Measurements from ENCODE around the gene PI16.
"Not testable (repeated sequence)": the region's sequence is repeated elsewhere in the genome, so short reads cannot be mapped to it uniquely, and the experiment has no call there.

Gene PI16

DNA sequence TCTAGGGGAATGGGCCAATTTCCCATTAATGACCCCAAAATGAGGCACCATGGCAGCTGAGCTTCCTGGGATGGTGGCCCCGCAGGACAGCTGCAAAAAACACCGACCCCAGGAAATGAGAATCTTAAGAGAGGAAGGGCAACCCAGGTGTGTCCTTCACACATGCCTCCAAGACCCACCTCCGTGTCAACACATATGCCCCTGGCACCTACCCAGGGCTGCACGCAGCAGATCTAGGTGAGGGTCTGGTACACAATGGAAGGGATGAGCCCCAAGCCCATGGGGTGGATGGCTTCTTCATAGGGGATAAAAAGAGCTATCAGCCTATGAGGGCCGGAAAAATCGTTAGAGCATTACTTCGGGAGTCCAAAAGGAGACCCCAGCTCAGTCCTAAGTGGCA lies 22.0 kb downstream of the PI16 start:
- no peak for DNase-seq

- DNase-seq = no peak
These were observed 22.4 kb downstream of the PI16 start for GRCh38 chr6:36976931-36977330.

GRCh38 chr6:36977470-36977941 lies 23.0 kb downstream of the PI16 start:
- no peak for DNase-seq

- DNase-seq = no peak
These were observed 24.1 kb downstream of the PI16 start for GRCh38 chr6:36978421-36979346.

GRCh38 chr6:36979347-36979742 lies 24.8 kb downstream of the PI16 start:
- no peak for DNase-seq

- no peak for DNase-seq
These were observed 25.6 kb downstream of the PI16 start for GRCh38 chr6:36980129-36980528.

GRCh38 chr6:36980876-36981619 lies 26.5 kb downstream of the PI16 start:
- no peak for DNase-seq

- no peak for DNase-seq
These were observed 29.0 kb downstream of the PI16 start for GRCh38 chr6:36983538-36983937.

DNA sequence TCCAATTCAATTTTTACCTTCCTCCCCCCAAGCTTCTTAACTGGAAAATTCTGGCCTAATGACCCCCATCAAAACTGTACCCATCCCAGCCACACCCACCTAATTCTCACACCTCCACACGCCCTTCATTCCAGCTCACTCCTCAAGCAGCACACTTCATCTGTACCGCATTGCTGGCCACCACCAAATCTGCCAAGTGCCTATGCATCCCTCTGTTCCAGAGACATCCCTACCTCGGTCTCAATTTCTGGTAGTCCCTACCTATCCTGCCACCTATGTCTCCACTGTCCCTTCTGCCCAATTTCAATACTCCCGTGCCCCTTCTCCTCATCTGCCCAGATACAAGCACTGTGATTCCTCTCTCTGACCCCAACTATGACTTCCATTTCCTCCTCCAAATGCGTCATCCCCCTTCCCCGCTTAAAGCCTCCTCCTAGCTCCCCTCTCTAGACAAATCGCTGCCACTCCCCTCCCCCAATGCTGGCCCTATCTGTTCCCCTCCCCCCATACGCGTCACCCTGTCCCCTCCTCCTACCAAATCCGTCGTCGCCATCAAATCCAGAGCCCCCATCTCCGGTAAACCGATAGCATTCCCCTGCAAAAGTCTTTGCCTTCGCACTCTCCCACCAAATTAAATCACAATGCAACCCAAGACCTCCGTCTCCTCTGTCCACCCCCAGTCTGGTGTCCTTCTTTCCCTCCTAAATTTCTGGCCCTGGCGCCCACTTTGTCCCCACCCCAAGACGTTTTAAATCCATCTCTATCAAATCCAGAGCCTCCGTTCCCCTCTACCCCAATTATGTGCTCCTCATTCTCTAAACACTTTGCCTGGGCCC lies 30.3 kb downstream of the PI16 start:
- peak; percentile 52 for DNase-seq

- DNase-seq = no peak
These were observed 30.9 kb downstream of the PI16 start for GRCh38 chr6:36985417-36985807.

GRCh38 chr6:36985808-36986703 lies 31.5 kb downstream of the PI16 start, which contains the start of gene MTCH1:
TSS of gene MTCH1 (minus strand) at chr6:36986196. CDS start at chr6:36986173, 23 bp downstream.
- peak; percentile 76 for DNase-seq

DNA sequence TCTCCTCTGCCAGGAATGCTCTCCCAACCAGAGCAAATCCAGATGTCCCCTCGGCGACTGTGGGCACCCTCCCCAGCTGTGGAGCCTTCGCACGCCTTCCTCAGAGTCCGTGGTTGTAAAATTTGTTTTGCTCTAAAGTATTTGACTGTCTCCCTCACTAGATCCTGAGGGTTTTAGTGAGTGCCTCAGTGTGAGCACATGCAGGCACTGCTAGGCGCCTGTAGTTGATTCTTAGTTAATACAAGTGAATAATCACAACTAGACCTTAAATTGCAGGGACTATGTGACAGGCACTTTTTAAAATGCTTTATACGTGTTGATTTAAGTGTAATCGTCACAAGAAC lies 32.1 kb downstream of the PI16 start:
- no peak for DNase-seq

DNA sequence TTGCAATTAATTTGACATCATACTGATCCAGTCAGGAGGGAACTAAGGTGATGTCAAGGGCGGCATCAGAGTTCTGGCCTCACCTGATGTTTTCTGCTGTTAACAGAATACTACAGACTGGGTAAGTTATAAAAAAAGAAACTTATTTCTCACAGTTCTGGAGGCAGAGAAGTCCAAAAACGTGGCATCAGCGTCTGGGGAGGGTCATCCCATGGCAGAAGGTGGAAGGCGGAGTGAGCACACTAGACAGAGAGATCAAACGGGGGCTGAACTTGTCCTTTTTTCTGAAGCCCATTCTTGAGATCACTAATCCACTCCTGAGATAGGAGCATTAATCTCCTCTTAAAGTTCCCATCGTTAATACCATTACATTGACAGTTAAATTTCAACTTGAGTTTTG lies 34.7 kb downstream of the PI16 start:
- DNase-seq = no peak

- not testable (repeated sequence) for DNase-seq
These were observed 35.9 kb downstream of the PI16 start for GRCh38 chr6:36990401-36990800.

GRCh38 chr6:36997811-36998722 lies 43.5 kb downstream of the PI16 start:
- no peak for DNase-seq

DNA sequence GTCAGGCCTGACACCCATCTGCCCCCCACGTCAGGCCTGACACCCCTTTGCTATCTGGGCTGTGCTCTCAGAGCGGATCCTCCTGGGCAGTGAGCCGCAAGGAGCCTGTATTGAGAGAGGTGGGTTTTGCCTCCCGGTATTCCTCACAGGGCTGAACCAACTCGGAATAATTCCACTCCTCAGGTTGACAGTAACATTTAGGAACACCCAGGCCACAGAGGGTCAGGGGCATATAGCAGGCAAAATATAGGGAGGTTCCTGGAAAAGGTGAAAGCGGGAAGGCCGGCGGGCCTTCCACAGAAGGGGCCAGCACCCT lies 44.1 kb downstream of the PI16 start:
- no peak for DNase-seq

GRCh38 chr6:36999061-36999750 lies 44.7 kb downstream of the PI16 start:
- DNase-seq = no peak

DNA sequence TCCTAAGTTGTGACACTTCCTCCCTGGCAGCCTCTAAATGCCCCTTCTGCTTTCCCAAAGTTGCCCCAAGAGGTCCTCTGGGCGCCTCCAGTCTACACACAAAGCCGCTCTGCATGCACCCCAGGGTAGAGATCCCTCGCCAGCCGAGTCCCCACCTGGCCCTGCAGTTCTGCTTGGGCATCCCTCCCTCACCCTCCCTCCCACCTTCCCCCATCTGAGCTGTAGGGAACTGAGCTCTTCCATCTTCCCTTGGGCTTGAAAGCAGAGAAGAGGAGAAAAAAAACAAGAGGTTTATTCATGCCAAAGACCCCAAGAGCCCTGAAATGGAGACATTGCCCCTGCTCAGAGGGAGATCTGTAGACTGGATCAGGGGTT lies 45.2 kb downstream of the PI16 start:
- no peak for DNase-seq

GRCh38 chr6:37004044-37004980 lies 49.8 kb downstream of the PI16 start:
- DNase-seq = no peak

Data from stimulated activated naive CD4-positive, alpha-beta T cell treated with Interleukin-2 at 50 U/mL for 16 hours (primary cell).